Smooth muscle cell (in vitro differentiated cells): ENCODE data around the gene C1orf35. TPM values are rescaled to one million over a fixed set of nuclear protein-coding genes. Genes with fewer than 3 reads are reported as not detected.

ENCODE experiments used
- DNase-seq: peaks from one replicate; lab custom pipeline; 2025; ENCODE audit not compliant: unreplicated experiment; lab: John Stamatoyannopoulos, UW
- H2AFZ ChIP-seq: fragments of 200-600 bp; sonication (generic); 2 replicates; pipeline ENCODE4 v1.6.0; 2016; ENCODE audit warnings: antibody characterized with exemption, low read depth, mild to moderate bottlenecking
- H3F3A ChIP-seq: fragments of 200-600 bp; sonication (generic); 2 replicates; pipeline ENCODE4 v1.6.0; 2017; ENCODE audit warnings: antibody characterized with exemption, low read depth
- H3K27ac ChIP-seq: fragments of 200-600 bp; sonication (generic); 2 replicates; pipeline ENCODE4 v1.5.1; 2016; ENCODE audit warnings: low read depth, mild to moderate bottlenecking
- H3K27me3 ChIP-seq: fragments of 200-600 bp; sonication (generic); 2 replicates; pipeline ENCODE4 v1.6.1; 2016; ENCODE audit warnings: low read depth, mild to moderate bottlenecking
- H3K36me3 ChIP-seq: fragments of 200-600 bp; sonication (generic); 2 replicates; pipeline ENCODE4 v1.5.1; 2016; ENCODE audit warnings: low read depth
- H3K4me1 ChIP-seq: fragments of 200-600 bp; sonication (generic); 2 replicates; pipeline ENCODE4 v1.5.1; 2016; ENCODE audit warnings: low read depth
- H3K4me2 ChIP-seq: fragments of 200-600 bp; sonication (generic); 2 replicates; pipeline ENCODE4 v1.6.0; 2016; ENCODE audit warnings: mild to moderate bottlenecking
- H3K4me3 ChIP-seq: fragments of 200-600 bp; sonication (generic); 2 replicates; pipeline ENCODE4 v1.5.1; 2016; ENCODE audit warnings: mild to moderate bottlenecking
- H3K79me2 ChIP-seq: fragments of 200-600 bp; sonication (generic); 2 replicates; pipeline ENCODE4 v1.6.0; 2016; ENCODE audit warnings: low read depth, mild to moderate bottlenecking
- H3K9ac ChIP-seq: fragments of 200-600 bp; sonication (generic); 2 replicates; pipeline ENCODE4 v1.6.0; 2016; ENCODE audit warnings: low read depth
- H3K9me3 ChIP-seq: fragments of 200-600 bp; sonication (generic); replicated peaks from 2 replicates; pipeline ENCODE4 v1.5.1; 2016; ENCODE audit warnings: low read depth
- H4K20me1 ChIP-seq: fragments of 200-600 bp; sonication (generic); 2 replicates; pipeline ENCODE4 v1.6.0; 2016; ENCODE audit warnings: low read depth
- CTCF ChIP-seq: fragments of 200-600 bp; sonication (generic); IDR thresholded peaks from 2 replicates; pipeline ENCODE4 v1.5.1; 2017; ENCODE audit warnings: borderline replicate concordance, mild to moderate bottlenecking, antibody characterized with exemption; ENCODE audit not compliant: insufficient read depth, poor library complexity, severe bottlenecking
- WGBS: methylation state at CpG from one replicate; pipeline ENCODE4 v1.1.7; 2016; ENCODE audit warnings: low lambda C conversion rate; 5-methylcytosine and 5-hydroxymethylcytosine counted together
- polyA plus RNA-seq: library from polyadenylated mRNA; unstranded; fragments of >200 nt; fragmentation: Nextera tagmentation; extraction: Ambion mirVana; gene quantifications from 2 replicates; pipeline ENCODE4 v1.2.1, GENCODE V29; 2016
- total RNA-seq: library from RNA; depleted of rRNA; stranded (reverse); fragments of >200 nt; gene quantifications from 2 replicates; pipeline ENCODE4 v1.2.3, GENCODE V29; 2014

The C1orf35 gene
- total and polyA plus RNA-seq, 2 experiments from 2014 or later: 7.6 to 18.7 TPM

- H3K79me2 ChIP-seq: peaks cover 99% of the 10 kb centered on the region
- no peak for DNase-seq
- H4K20me1 ChIP-seq: peaks cover 100% of the 10 kb centered on the region
- no peak overlapping the region for H3K4me3 ChIP-seq
- no peaks in the 10 kb centered on the region for H3K36me3 ChIP-seq
- TF ChIP-seq CTCF: no peak
- no peaks in the 10 kb centered on the region for H3K9me3 ChIP-seq
- H3F3A ChIP-seq: peaks cover 41% of the 10 kb centered on the region
- H3K4me2 ChIP-seq: no peak overlapping the region
- no peak overlapping the region for H2AFZ ChIP-seq
- no peaks in the 10 kb centered on the region for H3K27me3 ChIP-seq
- no peaks in the 10 kb centered on the region for H3K4me1 ChIP-seq
- peak overlapping the region; percentile 35 for H3K27ac ChIP-seq
- no peak overlapping the region for H3K9ac ChIP-seq
- WGBS: 73% methylated on average over 8 of the region's 8 CpGs
Measured at GRCh38 chr1:228095938-228096337, 7.2 kb downstream of the C1orf35 start.

DNA sequence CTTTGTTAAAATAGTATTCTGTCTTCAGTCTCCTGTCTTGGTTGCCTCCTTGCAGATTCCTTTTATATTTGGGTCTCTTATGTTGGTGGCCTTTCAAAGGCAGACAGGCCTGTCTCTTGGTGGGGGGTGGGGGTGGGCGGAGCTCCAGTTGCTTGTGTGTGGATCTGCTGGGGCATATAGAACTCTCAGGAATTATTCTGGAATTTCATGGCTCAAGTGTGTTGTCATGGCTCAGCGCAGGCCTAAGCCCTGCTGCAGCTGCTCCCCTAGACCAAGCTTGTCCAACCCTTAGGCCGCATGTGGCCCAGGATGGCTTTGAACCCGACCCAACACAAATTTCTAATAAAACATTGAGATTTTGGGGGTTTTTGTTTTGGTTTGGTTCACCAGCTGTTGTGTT is 8.0 kb downstream of the C1orf35 start:
- Histone ChIP-seq H2AFZ (no peak overlapping the region), H3F3A (peaks cover 40% of the 10 kb centered on the region), H3K4me2 (no peak overlapping the region), H3K4me3 (no peak overlapping the region), H3K27me3 (no peaks in the 10 kb centered on the region), H3K9me3 (no peaks in the 10 kb centered on the region), H3K79me2 (peaks cover 100% of the 10 kb centered on the region), H3K4me1 (no peaks in the 10 kb centered on the region), H3K9ac (no peak overlapping the region), H3K36me3 (no peaks in the 10 kb centered on the region), H4K20me1 (peaks cover 100% of the 10 kb centered on the region), H3K27ac (no peak overlapping the region)
- no peak for DNase-seq
- no peak for TF ChIP-seq CTCF
- WGBS: 95% methylated on average over 4 of the region's 4 CpGs

- no peak overlapping the region for H3K27ac ChIP-seq
- H3K36me3 ChIP-seq: no peaks in the 10 kb centered on the region
- peaks cover 100% of the 10 kb centered on the region for H3K79me2 ChIP-seq
- H3K9ac ChIP-seq: no peak overlapping the region
- no peaks in the 10 kb centered on the region for H3K27me3 ChIP-seq
- no peaks in the 10 kb centered on the region for H3K4me1 ChIP-seq
- H3K4me3 ChIP-seq: no peak overlapping the region
- H4K20me1 ChIP-seq: peaks cover 100% of the 10 kb centered on the region
- TF ChIP-seq CTCF: no peak
- H2AFZ ChIP-seq: no peak overlapping the region
- DNase-seq: no peak
- H3F3A ChIP-seq: peaks cover 37% of the 10 kb centered on the region
- WGBS: 97% methylated on average over 13 of the region's 13 CpGs
- H3K4me2 ChIP-seq: no peak overlapping the region
- no peaks in the 10 kb centered on the region for H3K9me3 ChIP-seq
Measured at GRCh38 chr1:228094432-228095016, 8.6 kb downstream of the C1orf35 start.
